IPS-11a (cell line): ENCODE measurements around the gene LPIN1.
"Not testable (repeated sequence)": the region's sequence is repeated elsewhere in the genome, so short reads cannot be mapped to it uniquely, and the experiment has no call there.

Experiments used
- H3K4me3 ChIP-seq: one replicate; pipeline ENCODE4 v1.5.1; 2013; ENCODE audit warnings: low read depth, low read length, control low read depth

Gene LPIN1

DNA sequence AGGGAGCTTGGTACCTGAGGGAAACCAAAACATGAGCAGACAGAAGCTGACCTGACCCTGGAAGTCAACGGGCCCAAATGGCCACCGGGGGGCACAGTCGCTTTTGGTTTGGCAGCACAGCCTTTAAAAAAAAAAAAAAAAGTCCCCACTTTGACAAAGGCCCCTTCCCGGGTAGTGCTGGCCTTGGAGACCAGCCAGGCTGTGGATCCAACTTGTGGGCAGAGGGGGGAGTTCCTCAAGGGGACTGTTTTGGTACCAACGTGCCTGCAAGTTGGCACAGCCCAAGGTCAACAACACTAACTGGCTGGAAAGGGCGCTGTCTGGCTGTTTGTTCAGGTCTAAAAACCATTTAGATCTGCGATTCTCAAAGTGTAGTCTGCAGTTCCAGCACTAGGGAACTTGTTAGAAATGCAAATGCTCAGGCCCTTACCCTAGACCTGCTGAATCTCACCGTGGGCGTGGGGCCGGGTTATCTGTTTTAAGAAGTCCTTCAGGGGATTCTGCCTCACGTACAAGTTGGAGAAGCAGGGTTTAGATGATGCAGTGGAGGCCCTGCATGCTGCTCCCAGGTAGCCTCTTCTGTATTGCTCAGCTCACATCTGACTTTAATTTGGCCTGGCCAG, 83.0 kb downstream of the LPIN1 start:
- H3K4me3 ChIP-seq = no peak overlapping the region

DNA sequence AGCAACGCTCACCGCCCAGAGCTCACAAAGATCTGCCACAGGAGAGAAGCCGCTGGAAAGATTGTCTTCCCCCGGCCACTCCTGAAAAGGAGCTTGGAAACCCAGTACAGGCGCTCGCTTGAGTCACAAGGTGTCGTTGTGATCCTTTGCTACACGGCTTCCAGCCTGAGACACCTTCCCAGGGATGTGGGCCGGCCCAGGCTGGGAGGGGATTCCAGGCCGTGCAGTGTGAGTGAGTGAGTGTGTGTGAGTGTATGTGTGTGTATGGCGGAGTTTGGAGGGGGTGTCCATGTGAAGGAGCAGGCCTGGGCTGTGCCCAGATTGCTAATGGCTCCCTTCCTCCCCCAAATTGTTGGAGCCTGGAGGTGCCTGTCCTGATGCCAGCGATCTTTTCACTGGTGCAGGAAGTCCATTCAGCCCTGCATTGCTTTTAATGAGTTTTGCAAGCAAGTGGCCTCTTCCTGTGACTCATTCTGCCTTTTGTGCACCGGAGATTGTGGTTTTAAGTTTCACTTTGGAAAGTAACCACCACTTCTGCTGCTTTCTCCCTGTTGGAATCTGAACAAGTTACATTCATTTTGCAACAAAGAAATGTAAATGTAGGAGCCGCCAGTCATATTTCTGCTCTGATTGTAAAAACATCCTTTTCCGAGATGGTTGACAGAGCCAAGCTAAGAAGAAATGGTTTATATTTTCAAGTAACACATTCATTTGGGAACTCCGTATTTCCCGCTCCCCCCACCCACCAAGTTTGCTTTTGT, 83.7 kb downstream of the LPIN1 start:
- no peak overlapping the region for H3K4me3 ChIP-seq

DNA sequence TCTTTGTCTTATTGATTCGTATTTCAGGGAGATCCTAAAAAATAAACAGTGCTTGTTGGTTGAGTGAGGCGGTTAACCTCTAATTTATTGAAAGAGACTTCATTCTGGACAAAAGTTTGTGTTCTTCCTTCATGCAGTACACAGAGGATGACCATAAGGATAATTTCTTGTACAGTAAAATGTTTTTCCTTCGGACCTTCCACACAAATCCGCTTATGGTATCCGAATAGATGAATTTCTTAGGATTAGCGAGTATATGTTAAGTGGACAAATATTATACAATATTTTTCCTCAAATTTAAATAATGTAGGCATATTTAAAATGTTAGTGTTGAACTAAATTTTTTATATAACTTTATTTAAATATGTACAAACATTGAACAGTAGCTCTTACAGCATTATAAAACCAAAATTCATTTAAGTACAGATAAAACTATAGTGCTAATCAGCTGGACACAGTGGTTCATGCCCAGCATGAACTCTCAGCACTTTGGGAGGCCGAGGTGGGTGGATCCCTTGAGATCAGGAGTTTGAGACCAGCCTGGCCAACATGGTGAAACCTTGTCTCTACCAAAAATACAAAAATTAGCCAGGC, 84.4 kb downstream of the LPIN1 start:
- no peak overlapping the region for H3K4me3 ChIP-seq

DNA sequence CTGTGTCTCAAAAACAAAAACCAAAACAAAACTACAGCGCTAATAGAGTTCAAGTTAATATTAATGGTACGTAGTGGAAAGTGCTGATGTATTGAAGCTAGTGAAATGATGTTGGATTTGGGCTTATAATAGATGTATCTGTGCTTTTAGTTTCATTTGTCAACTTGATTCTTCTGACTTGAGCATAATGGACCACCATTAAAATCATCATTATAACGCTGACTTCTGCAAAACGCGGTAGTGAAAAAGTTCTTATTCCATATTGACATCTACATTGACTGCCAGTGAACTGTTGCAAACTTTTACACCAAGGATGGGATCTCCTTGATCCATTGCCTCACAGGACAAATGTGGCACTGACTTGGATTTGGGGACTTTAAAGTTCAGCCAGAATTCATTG, 85.0 kb downstream of the LPIN1 start:
- no peak overlapping the region for H3K4me3 ChIP-seq

DNA sequence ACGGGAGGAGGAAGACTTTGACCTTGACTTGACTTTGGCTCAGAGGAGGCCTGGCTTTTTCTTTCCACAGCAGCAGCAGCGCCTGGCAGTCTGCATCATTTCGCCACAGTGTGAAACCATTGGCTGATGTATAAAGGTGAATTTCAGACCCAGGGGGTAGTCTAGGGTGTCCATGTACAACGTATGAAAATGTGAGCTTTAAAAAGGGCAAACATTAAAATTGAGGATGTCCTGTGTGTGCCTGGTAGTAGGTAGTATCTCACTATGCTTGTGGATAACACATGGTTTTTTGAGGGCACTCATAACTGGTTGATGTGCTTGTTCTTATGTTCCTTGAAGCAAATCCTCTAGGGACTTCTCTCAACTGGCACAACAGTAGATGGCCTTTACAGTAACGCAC, 86.1 kb downstream of the LPIN1 start:
- H3K4me3 ChIP-seq = no peak overlapping the region

DNA sequence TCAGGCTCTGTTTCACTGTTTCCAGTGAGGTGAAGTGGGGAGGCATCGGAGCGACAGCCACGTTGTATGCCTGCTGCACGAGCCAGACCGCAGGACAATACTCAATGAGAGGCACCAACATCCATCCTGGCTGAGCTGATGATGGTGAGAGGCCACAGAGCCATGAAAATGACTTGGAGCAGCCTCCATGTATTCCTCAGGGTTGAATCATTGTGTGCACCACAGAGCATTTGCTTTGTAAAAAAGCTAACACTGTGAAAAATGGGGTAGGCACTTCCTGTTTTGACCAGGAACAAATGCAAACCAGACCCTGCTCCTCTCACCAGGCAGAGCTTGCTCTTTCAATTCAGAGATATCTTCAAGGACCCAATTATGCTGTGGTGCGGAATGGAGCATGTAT, 87.2 kb downstream of the LPIN1 start:
- H3K4me3 ChIP-seq = no peak overlapping the region

DNA sequence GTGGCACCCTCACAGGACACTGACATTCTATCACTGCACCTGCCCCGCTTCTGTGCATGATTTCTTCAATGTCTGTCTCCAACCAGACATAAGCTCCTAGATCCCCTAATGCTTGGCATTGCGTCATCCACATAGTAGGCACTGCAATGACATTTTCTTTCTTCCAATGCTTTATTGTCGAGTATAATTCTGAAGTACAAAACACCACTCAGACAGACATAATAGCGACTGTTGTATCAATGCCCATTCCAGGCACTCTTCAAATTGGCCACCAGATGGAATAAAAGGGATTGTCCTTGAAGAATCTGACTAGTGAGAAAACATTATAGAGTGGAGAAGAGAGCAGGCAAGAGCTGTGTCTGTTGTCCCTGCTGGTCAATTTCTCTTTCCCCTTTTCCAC, 89.0 kb downstream of the LPIN1 start:
- no peak overlapping the region for H3K4me3 ChIP-seq

DNA sequence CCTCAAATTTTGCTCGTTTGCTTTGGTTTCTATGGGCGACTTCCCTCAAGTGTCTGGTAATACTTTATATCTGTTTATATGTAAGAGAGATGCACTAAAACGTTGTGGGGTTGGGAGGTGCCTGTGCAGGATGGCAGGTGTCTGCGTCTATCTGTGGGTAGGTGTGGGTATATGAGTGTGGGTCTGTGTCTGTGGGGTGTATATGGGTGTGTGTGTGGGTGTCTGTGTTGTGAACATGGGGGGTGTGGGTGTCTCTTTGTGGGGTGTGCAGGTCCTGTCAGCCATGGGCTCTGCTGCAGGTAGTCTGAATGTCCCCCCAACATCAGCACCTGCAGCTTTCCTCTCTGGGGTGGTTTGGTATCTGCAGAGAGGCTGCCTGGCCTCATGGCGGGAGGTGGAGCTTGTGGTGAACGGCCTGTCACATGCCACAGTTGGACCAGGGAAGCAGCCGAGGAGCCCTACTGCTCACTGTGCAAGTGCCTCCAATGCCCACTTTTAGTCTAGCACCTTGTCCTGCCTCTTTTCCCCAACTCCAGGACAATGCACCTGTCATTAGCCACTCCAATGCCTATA, 90.3 kb downstream of the LPIN1 start:
- H3K4me3 ChIP-seq = no peak overlapping the region

DNA sequence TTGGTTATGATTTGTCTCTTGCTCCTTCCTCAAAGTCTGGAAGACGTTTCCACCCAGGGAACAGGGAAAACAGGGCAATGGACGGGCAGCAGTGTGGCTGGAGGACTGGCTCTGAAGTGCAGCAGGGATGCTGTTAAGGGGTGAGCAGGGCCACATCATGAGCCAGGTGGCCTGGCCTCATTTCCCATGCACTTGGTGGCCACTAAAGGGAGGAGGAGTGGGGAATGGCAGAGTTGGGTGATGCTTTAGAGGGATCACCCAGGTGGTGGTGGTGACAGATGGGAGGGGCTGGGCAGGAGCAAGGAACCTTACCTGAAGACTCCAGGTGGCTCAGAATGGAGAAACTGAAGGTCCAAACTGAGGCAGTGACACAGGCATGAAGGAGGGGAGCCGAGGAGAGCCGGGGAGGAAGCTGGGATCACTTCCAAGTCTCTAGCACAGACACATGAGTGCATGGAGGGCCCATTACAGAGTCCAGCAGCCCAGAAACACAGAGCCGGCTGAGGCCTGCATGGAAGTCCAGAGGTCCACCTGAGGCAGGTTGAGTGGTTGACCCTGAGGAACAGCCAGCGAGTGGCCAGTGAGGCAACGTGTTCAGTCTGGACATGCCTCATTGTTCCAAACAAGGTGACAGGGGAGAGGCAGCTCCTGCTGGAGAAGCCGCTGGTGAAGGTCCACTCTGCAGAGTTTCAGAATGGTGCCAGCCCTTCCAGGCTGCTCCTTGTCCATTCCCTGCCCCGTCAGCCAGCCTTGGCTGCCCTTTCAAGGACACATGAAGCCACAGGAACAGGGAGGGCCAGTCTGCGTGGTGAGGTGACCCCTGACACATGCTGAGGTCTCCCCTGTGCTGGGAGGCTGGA, 91.7 kb downstream of the LPIN1 start:
- no peak overlapping the region for H3K4me3 ChIP-seq

DNA sequence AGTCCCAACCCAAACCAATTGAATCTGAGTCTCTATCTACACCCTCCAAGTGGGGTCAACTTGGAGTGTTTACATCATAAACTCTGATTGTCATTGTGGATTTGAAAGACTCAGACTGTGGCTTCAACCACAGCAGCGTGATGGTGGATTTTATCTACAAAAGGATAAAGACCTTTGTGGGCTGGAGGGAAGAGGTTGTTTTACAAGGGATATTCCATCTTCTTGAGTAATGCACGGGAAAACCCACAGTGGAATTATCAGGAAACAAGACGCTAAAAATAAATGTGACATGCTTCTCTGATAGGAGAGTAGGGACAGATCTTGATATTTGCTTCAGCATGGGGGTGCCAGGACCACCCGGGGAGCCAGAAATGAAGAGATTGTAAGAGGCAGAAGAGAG, 93.5 kb downstream of the LPIN1 start:
- no peak overlapping the region for H3K4me3 ChIP-seq

DNA sequence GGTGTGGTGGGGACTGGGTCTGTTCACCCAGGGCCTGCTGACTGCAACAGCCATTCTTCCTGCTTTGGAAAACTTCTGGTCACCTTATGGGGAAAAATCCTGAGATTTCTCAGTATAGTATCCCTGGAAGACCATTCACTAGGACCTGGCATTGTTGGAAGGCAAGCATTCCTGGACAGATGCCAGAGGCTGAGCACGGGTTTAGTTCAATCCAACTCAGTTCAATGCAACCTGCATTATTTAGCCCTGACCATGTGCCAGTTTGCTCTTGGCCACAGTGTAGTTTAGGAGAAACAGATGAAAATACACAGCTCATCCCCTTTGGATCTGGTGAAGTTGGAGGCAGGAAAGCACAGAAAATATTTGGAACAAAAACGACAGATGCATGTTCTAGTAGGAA, 95.9 kb downstream of the LPIN1 start:
- H3K4me3 ChIP-seq = no peak overlapping the region

DNA sequence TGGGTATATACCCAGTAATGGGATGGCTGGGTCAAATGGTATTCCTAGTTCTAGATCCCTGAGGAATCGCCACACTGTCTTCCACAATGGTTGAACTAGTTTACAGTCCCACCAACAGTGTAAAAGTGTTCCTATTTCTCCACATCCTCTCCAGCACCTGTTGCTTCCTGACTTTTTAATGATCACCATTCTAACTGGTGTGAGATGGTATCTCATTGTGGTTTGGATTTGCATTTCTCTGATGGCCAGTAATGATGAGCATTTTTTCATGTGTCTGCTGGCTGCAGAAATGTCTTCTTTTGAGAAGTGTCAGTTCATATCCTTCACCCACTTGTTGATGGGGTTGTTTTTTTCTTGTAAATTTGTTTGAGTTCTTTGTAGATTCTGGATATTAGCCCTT, 98.4 kb downstream of the LPIN1 start:
- not testable (repeated sequence) for H3K4me3 ChIP-seq

DNA sequence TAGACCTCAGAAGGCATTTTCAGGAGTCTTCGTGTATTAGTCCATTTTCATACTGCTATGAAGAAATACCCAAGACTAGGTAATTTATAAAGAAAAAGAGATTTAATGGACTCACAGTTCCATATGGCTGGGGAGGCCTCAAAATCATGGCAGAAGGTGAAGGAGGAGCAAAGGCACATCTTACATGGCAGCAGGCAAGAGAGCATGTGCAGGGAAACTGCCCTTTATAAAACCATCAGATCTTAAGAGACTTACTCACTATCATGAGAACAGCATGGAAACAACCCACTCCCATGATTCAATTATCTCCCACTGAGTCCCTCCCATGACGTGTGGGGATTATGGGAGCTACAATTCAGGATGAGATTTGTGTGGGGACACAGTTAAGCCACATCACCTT, 101.5 kb downstream of the LPIN1 start:
- not testable (repeated sequence) for H3K4me3 ChIP-seq

DNA sequence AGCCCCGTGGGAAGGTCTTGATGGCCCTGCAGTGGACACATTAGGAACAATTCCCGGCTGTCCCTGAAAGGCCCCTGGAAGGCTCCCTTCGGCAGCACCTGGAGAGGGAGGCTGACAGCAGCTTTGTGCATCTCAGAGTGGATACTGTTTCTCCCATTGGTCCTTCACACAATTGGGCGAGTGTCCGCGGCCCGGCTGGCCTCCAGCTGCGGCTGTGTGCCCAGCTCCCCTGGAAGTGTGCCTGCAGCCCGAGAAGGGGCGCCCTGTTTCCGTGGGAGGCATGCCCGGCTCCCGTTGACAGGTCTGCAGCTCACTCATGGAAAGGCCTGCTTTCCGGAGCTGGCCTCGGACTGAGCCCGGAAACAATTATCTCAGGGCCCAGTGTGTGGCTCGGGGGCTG, 103.7 kb downstream of the LPIN1 start:
- H3K4me3 ChIP-seq = no peak overlapping the region

DNA sequence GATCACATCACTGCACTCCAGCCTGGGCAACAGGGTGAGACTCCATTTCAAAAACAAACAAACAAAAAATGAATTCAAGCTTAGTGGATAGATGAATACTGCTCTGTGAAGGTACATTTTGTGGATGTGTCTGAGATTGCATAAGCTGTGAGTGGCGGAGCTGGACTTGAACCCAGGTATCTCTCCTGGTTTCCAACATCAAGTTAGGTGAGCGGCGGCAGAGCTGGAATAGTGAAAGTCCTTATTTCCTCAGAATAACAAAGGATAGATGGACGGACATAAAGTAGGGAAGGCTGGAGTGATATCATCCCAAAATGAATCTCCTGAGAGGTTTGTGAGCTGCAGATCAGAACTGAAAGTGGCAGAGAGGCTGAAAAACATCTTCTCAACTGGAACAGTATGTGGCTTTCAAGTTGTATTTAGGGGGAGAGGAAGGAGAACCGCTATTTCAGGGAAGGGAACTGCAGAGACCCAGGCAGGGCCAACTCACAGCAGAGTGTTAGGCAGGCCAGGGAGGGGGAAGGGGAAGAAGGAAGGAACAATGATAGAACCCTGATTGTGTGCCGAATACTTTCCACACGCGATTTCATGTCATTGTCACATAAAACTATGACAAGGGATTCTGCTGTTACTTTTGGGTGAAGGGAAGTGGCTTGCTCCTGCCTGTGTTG, 106.2 kb downstream of the LPIN1 start:
- no peak overlapping the region for H3K4me3 ChIP-seq

DNA sequence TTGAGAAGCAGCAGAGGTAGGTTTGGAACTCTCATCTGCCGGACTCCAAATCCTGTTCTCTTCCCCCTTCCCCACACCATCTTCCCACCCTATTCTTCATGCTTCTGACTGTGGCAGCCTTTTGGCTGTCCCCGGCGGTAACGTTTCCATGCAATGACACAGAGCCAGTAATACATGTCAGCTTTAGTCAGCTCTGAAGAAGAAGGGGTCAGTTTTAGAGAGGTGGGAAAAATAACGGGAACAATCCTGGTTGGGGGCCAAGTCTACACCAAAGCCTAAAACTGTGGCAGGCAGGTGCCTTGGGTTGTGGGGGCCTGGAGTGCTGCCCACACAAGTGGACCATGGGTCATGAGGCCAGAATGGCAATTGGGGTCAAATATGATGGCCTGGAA, 106.8 kb downstream of the LPIN1 start:
- H3K4me3 ChIP-seq = no peak overlapping the region

DNA sequence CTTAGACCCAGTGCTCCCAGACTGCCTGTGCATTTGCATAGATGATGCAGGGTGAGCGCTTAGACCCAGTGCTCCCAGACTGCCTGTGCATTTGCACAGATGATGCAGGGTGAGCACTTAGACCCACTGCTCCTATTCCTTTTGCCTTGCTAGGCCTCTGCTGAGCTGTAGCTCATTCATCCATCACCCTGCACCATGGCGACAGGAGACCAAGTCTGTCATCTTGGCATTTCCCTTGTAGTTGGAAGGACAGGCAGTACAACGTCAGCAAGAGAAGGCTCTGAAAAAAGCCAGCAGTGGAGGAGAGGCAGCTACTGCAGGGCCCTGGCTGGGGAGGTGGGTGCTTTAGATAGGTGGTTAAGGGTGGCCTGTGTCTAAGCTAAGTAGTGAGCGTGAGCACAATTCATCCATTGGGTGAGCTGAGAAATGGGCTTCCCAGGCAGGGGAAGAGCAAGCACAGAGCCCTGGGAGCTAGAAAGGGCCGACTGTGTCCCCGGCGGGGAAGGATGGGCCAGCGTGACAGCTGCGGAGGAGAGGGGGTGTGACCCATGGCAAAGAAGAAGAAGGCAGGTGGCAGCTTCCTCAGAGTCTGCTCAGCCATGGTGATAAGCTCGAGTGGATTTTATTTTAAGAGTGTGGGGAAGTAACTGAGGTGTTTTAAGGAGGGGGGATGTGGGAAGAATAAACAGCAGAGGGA, 108.8 kb downstream of the LPIN1 start:
- H3K4me3 ChIP-seq = no peak overlapping the region

DNA sequence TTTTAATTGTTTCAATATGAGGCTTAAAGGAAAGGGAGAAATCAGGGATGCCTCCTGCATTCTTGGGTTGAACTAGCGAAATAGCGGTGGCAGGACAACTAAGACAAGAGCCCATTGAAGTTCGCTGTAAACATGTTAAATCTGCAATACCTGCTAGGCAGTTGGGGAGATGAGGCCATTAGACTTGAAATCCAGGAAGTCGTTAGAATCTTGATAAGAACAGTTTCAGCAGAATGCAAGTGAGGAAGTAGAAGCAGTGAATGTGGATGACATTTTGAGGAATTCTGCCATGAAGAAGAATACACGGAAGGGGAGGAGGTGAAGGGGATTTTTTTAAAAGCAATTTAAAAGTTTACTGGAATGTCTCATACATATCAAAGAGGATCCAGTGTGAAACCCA, 109.7 kb downstream of the LPIN1 start:
- H3K4me3 ChIP-seq = no peak overlapping the region

DNA sequence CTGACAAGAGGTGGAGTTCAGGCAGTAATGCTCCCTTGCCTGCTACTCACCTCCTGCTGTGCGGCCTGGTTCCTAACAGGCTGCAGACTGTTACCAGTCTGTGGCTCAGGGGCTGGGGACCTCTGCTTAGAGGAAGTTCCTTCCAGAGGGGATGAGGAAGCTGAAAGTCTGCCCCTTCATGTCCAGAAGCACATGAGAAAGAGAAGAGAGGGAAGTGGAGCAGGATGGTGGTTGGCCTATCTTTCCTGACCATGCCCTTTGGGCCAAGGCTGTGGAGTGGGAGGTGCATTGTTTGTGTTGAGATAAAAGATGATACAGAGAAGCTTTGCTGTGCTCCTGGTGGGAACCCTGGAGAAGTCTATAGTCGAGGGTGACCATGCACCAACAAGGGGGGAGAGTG, 112.5 kb downstream of the LPIN1 start:
- H3K4me3 ChIP-seq = no peak overlapping the region

DNA sequence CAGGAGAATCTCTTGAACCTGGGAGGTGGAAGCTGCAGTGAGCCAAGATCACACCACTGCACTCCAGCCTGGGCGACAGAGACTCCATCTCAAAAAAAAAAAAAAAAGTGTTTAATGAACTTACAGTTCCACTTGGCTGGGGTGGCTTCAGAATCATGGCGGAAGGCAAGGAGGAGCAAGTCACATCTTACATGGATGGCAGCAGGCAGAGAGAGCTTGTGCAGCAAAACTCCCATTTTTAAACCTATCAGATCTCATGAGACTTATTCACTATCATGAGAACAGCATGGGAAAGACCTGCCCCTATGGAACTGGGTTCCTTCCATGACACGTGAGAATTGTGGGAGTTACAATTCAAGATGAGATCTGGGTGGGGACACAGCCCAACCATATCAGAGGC, 113.5 kb downstream of the LPIN1 start:
- not testable (repeated sequence) for H3K4me3 ChIP-seq
